Uterus (tissue), 4 donors: ENCODE data around the gene MAPK10. TPM values are rescaled to one million over a fixed set of nuclear protein-coding genes. Genes with fewer than 3 reads are reported as not detected.

ENCODE experiments used
- DNase-seq, 2 donors: peaks; one replicate each; pipeline ENCODE4 v3.0.0-alpha.2; 2019 to 2020
- H3K27ac ChIP-seq, 2 donors: fragments of 200-600 bp; sonication (generic); 1 replicate in 1 of 2; 2 replicates in 1 of 2; pipeline ENCODE4 v1.5.1; 2016 to 2018
- H3K27me3 ChIP-seq, 2 donors: fragments of 200-600 bp; sonication (generic); one replicate each; pipeline ENCODE4 v1.5.1; 2018 to 2019; ENCODE audit warnings: control low read depth in 1 of 2
- H3K36me3 ChIP-seq, 2 donors: fragments of 200-600 bp; sonication (generic); one replicate each; pipeline ENCODE4 v1.5.1; 2019; ENCODE audit warnings: control low read depth in 1 of 2
- H3K4me1 ChIP-seq, 2 donors: fragments of 200-600 bp; sonication (generic); one replicate each; pipeline ENCODE4 v1.5.1; 2018 to 2019; ENCODE audit warnings: control low read depth in 1 of 2
- H3K4me3 ChIP-seq, 2 donors: fragments of 200-600 bp; sonication (generic); 1 replicate in 1 of 2; 2 replicates in 1 of 2; pipeline ENCODE4 v1.5.1; 2018 to 2019; ENCODE audit warnings: mild to moderate bottlenecking in 1 of 2
- H3K9me3 ChIP-seq, 2 donors: fragments of 200-600 bp; sonication (generic); one replicate each; pipeline ENCODE4 v1.5.1; 2019; ENCODE audit warnings: control low read depth in 1 of 2
- POLR2A ChIP-seq, 2 donors: fragments of 450-650 bp; IDR thresholded peaks; one replicate each; pipeline ENCODE4 v1.6.1; 2016; ENCODE audit warnings: antibody characterized with exemption in 2 of 2, mild to moderate bottlenecking in 1 of 2, moderate library complexity in 1 of 2
- intact Hi-C: fragments of 100-400 bp; cut with DNase I; formaldehyde crosslinking; loops from one replicate; pipeline ENCODE4 v1.15.1; 2023; ENCODE audit warnings: low total_unique reads
- total RNA-seq, 4 donors: library from RNA; depleted of rRNA in 3 of 4; stranded (reverse); fragments of >200 nt in 3 of 4; gene quantifications; one replicate each; pipeline versions ENCODE4 v1.1.0 to v1.2.4, GENCODE V29; 2014 to 2023
- TF ChIP-seq, protein P1 (sequence below), 4 experiments: fragments of 200-600 bp in 2 of 4; fragments of 450-650 bp in 2 of 4; sonication (generic) in 2 of 4; IDR thresholded peaks; one replicate each; pipeline ENCODE4 v1.5.1; 2016 to 2019; ENCODE audit warnings: antibody characterized with exemption in 4 of 4, mild to moderate bottlenecking in 2 of 4, moderate library complexity in 1 of 4
- donor health status: DM: yes; HTN: yes; CAD: no.

Gene MAPK10
- total RNA-seq, 4 donors from 2014 or later = 38.2 to 144 (median 73.0) TPM

DNA sequence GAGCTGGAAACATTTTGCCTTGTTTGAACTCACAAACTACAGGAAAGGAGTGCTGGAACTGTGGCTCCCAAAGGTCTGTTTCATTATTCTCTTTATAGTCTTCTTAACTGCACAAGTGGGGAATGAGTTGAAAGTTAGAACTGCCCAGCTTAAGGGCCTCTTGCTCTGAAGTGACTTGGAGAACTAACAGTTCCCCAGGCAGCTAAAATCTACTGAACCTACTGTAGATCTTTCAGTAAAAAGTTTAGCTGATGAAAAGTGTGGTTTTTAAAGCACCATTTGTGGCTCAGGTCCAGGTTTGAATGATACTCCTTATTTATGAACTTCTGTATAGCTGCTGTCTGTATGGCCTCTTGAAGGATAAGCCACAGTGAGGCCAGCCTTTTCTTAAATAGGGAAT, 353.8 kb downstream of the MAPK10 start:
- Histone ChIP-seq H3K4me3 (no peak overlapping the region), H3K36me3 (no peaks in the 10 kb centered on the region), H3K27me3 (no peaks in the 10 kb centered on the region), H3K4me1 (peaks cover 0 to 2% of the 10 kb centered on the region in 2 donors), H3K9me3 (no peaks in the 10 kb centered on the region), H3K27ac (no peak overlapping the region)
- TF ChIP-seq POLR2A (IDR thresholded peaks at IDR 0.05) = no peak
- TF ChIP-seq, protein P1, sequence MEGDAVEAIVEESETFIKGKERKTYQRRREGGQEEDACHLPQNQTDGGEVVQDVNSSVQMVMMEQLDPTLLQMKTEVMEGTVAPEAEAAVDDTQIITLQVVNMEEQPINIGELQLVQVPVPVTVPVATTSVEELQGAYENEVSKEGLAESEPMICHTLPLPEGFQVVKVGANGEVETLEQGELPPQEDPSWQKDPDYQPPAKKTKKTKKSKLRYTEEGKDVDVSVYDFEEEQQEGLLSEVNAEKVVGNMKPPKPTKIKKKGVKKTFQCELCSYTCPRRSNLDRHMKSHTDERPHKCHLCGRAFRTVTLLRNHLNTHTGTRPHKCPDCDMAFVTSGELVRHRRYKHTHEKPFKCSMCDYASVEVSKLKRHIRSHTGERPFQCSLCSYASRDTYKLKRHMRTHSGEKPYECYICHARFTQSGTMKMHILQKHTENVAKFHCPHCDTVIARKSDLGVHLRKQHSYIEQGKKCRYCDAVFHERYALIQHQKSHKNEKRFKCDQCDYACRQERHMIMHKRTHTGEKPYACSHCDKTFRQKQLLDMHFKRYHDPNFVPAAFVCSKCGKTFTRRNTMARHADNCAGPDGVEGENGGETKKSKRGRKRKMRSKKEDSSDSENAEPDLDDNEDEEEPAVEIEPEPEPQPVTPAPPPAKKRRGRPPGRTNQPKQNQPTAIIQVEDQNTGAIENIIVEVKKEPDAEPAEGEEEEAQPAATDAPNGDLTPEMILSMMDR (IDR thresholded peaks at IDR 0.05) = no peak
- intact Hi-C loops = no loop called here
- DNase-seq = no peak

DNA sequence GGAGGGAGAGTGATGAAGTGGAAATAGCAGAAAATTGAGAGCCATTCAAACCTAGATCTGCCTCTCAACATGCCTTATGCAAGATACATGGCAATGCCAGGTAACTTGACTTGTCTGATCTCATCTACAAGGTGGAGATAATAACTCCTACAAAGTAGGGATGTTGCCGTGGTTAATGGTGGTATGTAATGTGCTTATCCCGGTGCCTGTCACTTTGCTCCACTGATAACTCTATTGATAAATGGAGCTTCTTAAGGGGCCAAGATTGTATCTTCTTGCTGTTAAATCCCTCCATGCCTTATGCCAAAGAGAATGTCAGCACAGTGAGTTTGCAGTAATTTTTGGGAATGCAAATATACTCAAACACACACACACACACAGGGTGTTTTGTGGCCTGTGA, 355.8 kb downstream of the MAPK10 start:
- Histone ChIP-seq H3K27ac (no peak overlapping the region), H3K4me3 (no peak overlapping the region), H3K36me3 (no peaks in the 10 kb centered on the region), H3K27me3 (no peaks in the 10 kb centered on the region), H3K4me1 (no peaks in the 10 kb centered on the region), H3K9me3 (no peaks in the 10 kb centered on the region)
- no peak for DNase-seq
- intact Hi-C loops = no loop called here
- no peak for TF ChIP-seq POLR2A (IDR thresholded peaks at IDR 0.05)
- TF ChIP-seq, protein P1 (IDR thresholded peaks at IDR 0.05) = no peak

DNA sequence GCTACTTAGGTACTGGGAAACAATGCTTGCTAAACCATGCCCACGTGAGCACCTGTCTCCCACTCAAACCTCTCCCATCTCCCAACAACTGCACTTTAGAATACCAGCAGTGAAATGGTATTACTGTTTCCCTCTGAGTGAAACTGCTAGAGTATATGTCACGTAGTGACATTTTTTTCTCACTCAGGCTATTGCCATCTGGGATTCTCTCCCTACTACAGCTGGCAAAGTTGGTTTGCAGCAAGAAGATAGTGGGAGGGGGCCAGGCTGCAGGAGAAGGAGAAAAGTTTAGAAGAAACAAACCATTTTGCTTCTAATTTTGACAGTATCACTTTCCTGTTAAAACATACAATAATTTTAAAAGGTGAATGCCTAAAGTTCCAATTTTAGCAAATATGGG, 358.3 kb downstream of the MAPK10 start:
- no peaks in the 10 kb centered on the region for H3K36me3 ChIP-seq
- no peak overlapping the region for H3K4me3 ChIP-seq
- no peak overlapping the region for H3K27ac ChIP-seq
- no peaks in the 10 kb centered on the region for H3K27me3 ChIP-seq
- H3K4me1 ChIP-seq = no peaks in the 10 kb centered on the region
- no peaks in the 10 kb centered on the region for H3K9me3 ChIP-seq
- no peak for DNase-seq
- TF ChIP-seq, protein P1 (IDR thresholded peaks at IDR 0.05) = no peak
- TF ChIP-seq POLR2A (IDR thresholded peaks at IDR 0.05) = no peak
- intact Hi-C loops = no loop called here

DNA sequence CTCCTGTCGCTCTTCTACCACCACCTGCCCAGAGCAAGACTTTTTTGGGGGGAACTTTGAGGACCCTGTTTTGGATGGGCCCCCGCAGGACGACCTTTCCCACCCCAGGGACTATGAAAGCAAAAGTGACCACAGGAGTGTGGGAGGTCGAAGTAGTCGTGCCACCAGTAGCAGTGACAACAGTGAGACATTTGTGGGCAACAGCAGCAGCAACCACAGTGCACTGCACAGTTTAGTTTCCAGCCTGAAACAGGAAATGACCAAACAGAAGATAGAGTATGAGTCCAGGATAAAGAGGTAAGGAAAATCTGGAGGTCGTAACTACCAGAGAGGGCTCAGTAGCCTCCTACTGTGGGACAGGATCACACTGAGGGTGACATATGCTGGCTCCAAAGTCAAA, 364.5 kb downstream of the MAPK10 start:
- TF ChIP-seq, protein P1 (IDR thresholded peaks at IDR 0.05) = no peak
- TF ChIP-seq POLR2A (IDR thresholded peaks at IDR 0.05) = no peak
- intact Hi-C loops = no loop called here

DNA sequence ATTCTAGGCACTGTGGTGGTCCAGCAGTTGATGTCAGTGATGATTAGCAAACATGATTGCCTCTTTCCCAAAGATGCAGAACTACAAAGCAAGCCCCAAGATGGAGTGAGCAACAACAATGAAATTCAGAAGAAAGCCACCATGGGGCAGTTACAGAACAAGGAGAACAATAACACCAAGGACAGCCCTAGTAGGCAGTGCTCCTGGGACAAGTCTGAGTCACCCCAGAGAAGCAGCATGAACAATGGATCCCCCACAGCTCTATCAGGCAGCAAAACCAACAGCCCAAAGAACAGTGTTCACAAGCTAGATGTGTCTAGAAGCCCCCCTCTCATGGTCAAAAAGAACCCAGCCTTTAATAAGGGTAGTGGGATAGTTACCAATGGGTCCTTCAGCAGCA, 365.3 kb downstream of the MAPK10 start:
- DNase-seq = no peak
- Histone ChIP-seq H3K36me3 (no peaks in the 10 kb centered on the region), H3K4me3 (no peak overlapping the region), H3K9me3 (no peaks in the 10 kb centered on the region), H3K27me3 (no peaks in the 10 kb centered on the region), H3K4me1 (no peaks in the 10 kb centered on the region), H3K27ac (no peak overlapping the region)
- intact Hi-C loops = no loop called here
- TF ChIP-seq POLR2A (IDR thresholded peaks at IDR 0.05) = no peak
- TF ChIP-seq, protein P1 (IDR thresholded peaks at IDR 0.05) = no peak

More for the DNA sequence above, 364.5 kb downstream of the MAPK10 start:
- no peak for DNase-seq
- H3K4me3 ChIP-seq = no peak overlapping the region
- H3K36me3 ChIP-seq = no peaks in the 10 kb centered on the region
- no peaks in the 10 kb centered on the region for H3K27me3 ChIP-seq
- H3K27ac ChIP-seq = no peak overlapping the region
- no peaks in the 10 kb centered on the region for H3K4me1 ChIP-seq
- no peaks in the 10 kb centered on the region for H3K9me3 ChIP-seq
